Right cardiac atrium (tissue), 5 donors: ENCODE measurements around the gene BPIFA3. TPM values are rescaled to one million over a fixed set of nuclear protein-coding genes. Genes with fewer than 3 reads are reported as not detected.
"Not testable (repeated sequence)": the region's sequence is repeated elsewhere in the genome, so short reads cannot be mapped to it uniquely, and the experiment has no call there.

Experiments
- ATAC-seq, 2 donors: fragments of 200-7000 bp; cut with Tn5 transposase; one replicate each; pipeline versions ENCODE4 v1.8.0 to v1.9.1; 2020; ENCODE audit warnings: moderate library complexity in 2 of 2, mild to moderate bottlenecking in 1 of 2
- DNase-seq, 3 donors: peaks; one replicate each; pipeline ENCODE4 v3.0.0-alpha.2; 2020
- H3K27ac ChIP-seq: one replicate; pipeline ENCODE4 v1.5.1; 2013; ENCODE audit warnings: mild to moderate bottlenecking, low read length, control low read depth, moderate library complexity
- H3K27me3 ChIP-seq: one replicate; pipeline ENCODE4 v1.6.1; 2013; ENCODE audit not compliant: control insufficient read depth, insufficient read depth
- H3K4me1 ChIP-seq: one replicate; pipeline ENCODE4 v1.6.1; 2013; ENCODE audit warnings: low read length; ENCODE audit not compliant: control insufficient read depth, insufficient read depth
- H3K4me3 ChIP-seq: one replicate; pipeline ENCODE4 v1.5.1; 2013; ENCODE audit warnings: low read length, control low read depth
- H3K9me3 ChIP-seq: one replicate; pipeline ENCODE4 v1.6.1; 2013; ENCODE audit warnings: low read length; ENCODE audit not compliant: control insufficient read depth
- WGBS: extraction: QIAGEN DNeasy Blood & Tissue Kit; methylation state at CpG from one replicate; pipeline ENCODE4 v1.1.7; 2013; 5-methylcytosine and 5-hydroxymethylcytosine counted together
- intact Hi-C, 4 donors: fragments of 100-400 bp; cut with DNase I; formaldehyde crosslinking; loops; one replicate each; pipeline versions ENCODE4 v1.11.0 to v1.14.0; 2022 to 2023
- polyA plus RNA-seq: library from polyadenylated mRNA; stranded (reverse); fragments of 200-250 nt; gene quantifications from one replicate; pipeline ENCODE4 v1.2.3, GENCODE V29; 2013
- total RNA-seq, 4 donors: library from RNA; stranded (reverse); fragmentation: NEBNext Ultra II Directional; extraction: Animal tissue kit (Norgen Biotek cat#: 25700); gene quantifications; one replicate each; pipeline ENCODE4 v1.2.1, GENCODE V29; 2021
- donor health status: healthy with polysubstance abuse.
- donor health status: DM: no; HTN: yes; CAD: no.
- donor health status: DM: no; HTN: no; CAD: no.
- donor health status: DM: no; HTN: yes; CAD: no; lungs with severe emphysema.
- donor health status: DM: yes; HTN: yes; CAD: no.

Gene BPIFA3
- total and polyA plus RNA-seq, 5 donors, result not detected

DNA sequence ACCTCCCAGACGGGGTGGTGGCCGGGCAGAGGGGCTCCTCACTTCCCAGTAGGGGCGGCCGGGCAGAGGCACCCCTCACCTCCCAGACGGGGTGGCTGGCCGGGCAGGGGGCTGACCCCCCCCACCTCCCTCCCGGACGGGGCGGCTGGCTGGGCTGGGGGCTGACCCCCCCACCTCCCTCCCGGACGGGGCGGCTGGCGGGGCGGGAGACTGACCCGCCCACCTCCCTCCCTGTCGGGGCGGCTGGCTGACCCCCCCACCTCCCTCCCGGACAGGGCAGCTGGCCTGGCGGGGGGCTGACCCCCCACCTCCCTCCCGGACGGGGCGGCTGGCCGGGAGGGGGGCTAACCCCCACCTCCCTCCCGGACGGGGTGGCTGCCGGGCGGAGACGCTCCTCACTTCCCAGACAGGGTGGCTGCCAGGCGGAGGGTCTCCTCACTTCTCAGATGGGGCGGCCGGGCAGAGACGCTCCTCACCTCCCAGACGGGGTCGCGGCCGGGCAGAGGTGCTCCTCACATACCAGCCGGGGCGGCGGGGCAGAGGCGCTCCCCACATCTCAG is 32.0 kb upstream of the BPIFA3 start:
- H3K4me3 ChIP-seq, ATAC-seq, H3K4me1 ChIP-seq, H3K27me3 ChIP-seq, intact Hi-C loops, H3K9me3 ChIP-seq, H3K27ac ChIP-seq: not testable (repeated sequence)
- 93% methylated on average over 33 of the region's 40 CpGs for whole genome bisulfite sequencing
- peak in 1 of 3 donors; percentile 65 for DNase-seq

- Histone ChIP-seq H3K4me1 (no peaks in the 10 kb centered on the region), H3K4me3 (no peak overlapping the region), H3K9me3 (no peaks in the 10 kb centered on the region), H3K27me3 (no peaks in the 10 kb centered on the region), H3K27ac (no peak overlapping the region)
- ATAC-seq (no peak), DNase-seq (no peak)
- intact Hi-C loops, result no loop called here
- WGBS, result 68% methylated on average over 4 of the region's 4 CpGs
Observed at GRCh38 chr20:33187491-33187890, 29.7 kb upstream of the BPIFA3 start.

DNA sequence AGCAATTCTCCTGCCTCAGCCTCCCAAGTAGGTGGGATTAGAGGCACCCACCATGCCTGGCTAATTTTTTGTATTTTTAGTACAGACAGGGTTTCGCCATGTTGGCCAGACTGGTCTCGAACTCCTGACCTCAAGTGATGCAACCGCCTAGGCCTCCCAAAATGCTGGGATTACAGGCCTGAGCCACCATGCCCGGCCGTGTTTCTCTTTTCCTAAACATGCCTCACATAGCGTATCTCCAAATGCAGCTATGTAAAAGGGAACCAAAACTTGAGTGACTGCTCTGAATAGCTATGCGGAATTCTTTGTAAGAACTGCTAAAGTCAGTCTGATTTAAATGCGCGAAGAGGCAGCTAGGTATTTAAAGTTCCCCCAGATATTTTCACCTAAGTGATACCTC is 28.7 kb upstream of the BPIFA3 start:
- Histone ChIP-seq H3K4me1 (no peaks in the 10 kb centered on the region), H3K27me3 (no peaks in the 10 kb centered on the region), H3K4me3 (no peak overlapping the region), H3K27ac (no peak overlapping the region), H3K9me3 (no peaks in the 10 kb centered on the region)
- intact Hi-C loops, result no loop called here
- WGBS, result 83% methylated on average over 9 of the region's 9 CpGs
- ATAC-seq (no peak), DNase-seq (no peak)

- no peak overlapping the region for H3K4me3 ChIP-seq
- 53% methylated on average over 3 of the region's 3 CpGs for WGBS
- intact Hi-C loops, result no loop called here
- ATAC-seq (no peak), DNase-seq (no peak)
- H3K27me3 ChIP-seq, result no peaks in the 10 kb centered on the region
- H3K27ac ChIP-seq, result no peak overlapping the region
- H3K9me3 ChIP-seq, result no peaks in the 10 kb centered on the region
- H3K4me1 ChIP-seq, result no peaks in the 10 kb centered on the region
Observed at GRCh38 chr20:33191484-33191883, 25.7 kb upstream of the BPIFA3 start.

GRCh38 chr20:33191955-33192354 is 25.2 kb upstream of the BPIFA3 start:
- Histone ChIP-seq H3K4me1 (no peaks in the 10 kb centered on the region), H3K9me3 (no peaks in the 10 kb centered on the region), H3K27me3 (no peaks in the 10 kb centered on the region), H3K4me3 (no peak overlapping the region), H3K27ac (no peak overlapping the region)
- intact Hi-C loops, result no loop called here
- 88% methylated on average over 1 of the region's 1 CpG for WGBS
- no peak for DNase-seq
- no peak for ATAC-seq

GRCh38 chr20:33192912-33193501 is 24.1 kb upstream of the BPIFA3 start:
- Histone ChIP-seq H3K27ac (no peak overlapping the region), H3K4me1 (no peaks in the 10 kb centered on the region), H3K9me3 (no peaks in the 10 kb centered on the region), H3K27me3 (no peaks in the 10 kb centered on the region), H3K4me3 (no peak overlapping the region)
- no peak for DNase-seq
- ATAC-seq, result no peak
- WGBS, result 65% methylated on average over 8 of the region's 8 CpGs
- intact Hi-C loops, result no loop called here

DNA sequence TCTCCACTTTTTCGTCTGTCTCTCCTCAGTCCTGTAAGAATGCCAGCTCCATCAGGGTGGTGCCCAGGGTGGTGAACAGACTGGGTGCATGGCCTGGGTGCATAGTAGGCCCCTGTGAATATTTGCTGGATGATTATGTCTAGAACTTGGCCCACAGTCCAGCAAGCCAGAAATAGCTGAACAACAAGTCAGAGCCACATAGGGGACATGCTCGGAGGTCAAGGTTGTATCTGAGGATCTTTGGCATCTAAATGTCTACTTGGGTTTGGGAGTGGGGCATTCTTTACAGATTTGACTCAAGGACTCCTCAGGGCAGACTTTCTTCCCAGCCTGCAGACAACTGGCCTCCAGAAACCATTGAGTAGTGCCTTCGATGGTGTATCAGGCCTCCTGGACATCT is 18.1 kb upstream of the BPIFA3 start:
- no peak for DNase-seq
- 80% methylated on average over 3 of the region's 3 CpGs for WGBS
- intact Hi-C loops, result no loop called here
- ATAC-seq, result no peak
- no peak overlapping the region for H3K27ac ChIP-seq
- H3K4me1 ChIP-seq, result no peaks in the 10 kb centered on the region
- no peak overlapping the region for H3K4me3 ChIP-seq
- no peaks in the 10 kb centered on the region for H3K9me3 ChIP-seq
- no peaks in the 10 kb centered on the region for H3K27me3 ChIP-seq

DNA sequence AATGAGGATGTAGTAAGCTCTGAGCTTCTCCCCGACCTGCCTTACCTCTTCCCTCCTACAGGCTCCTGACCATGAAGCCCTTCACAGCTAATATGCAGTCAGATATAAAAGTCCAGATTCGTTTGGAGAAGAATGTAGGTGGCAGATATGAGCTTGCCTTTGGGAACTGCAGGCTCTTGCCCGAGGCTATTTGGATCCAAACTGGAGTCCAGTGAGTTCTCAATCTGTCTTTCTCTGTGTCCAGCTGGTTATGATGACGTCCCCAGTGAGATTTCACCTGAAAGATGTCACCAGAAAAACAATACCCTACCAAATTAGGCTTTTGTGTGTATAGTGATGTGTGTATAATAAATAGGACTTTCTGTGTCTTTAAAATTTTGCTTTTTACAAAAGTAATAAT is 14.7 kb upstream of the BPIFA3 start:
- no peaks in the 10 kb centered on the region for H3K4me1 ChIP-seq
- DNase-seq (no peak), ATAC-seq (no peak)
- H3K27ac ChIP-seq, result no peak overlapping the region
- intact Hi-C loops, result no loop called here
- no peak overlapping the region for H3K4me3 ChIP-seq
- WGBS, result 50% methylated on average over 4 of the region's 4 CpGs
- no peaks in the 10 kb centered on the region for H3K27me3 ChIP-seq
- H3K9me3 ChIP-seq, result no peaks in the 10 kb centered on the region

DNA sequence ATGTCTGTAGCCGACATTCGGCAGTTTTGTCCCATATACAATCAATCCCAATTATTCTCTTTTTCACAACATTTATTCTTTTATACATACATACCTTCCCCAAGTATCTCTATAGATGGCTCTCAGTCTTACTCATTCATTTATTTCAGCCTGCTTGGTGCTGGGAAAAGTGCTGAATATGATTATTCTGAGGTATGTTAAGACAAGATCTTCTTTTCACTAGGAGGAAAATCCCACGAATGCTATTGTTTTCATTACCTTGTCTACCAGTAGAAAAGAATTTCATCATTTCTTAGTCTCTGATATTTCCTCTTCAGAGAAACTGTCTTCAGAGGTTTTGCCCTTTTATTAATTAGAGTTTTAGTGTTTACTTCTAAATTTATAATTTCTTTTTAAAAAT is 13.7 kb upstream of the BPIFA3 start:
- intact Hi-C loops, result no loop called here
- Histone ChIP-seq H3K27ac (no peak overlapping the region), H3K27me3 (no peaks in the 10 kb centered on the region), H3K4me3 (no peak overlapping the region), H3K4me1 (no peaks in the 10 kb centered on the region), H3K9me3 (no peaks in the 10 kb centered on the region)
- DNase-seq (no peak), ATAC-seq (no peak)
- 81% methylated on average over 3 of the region's 3 CpGs for WGBS

DNA sequence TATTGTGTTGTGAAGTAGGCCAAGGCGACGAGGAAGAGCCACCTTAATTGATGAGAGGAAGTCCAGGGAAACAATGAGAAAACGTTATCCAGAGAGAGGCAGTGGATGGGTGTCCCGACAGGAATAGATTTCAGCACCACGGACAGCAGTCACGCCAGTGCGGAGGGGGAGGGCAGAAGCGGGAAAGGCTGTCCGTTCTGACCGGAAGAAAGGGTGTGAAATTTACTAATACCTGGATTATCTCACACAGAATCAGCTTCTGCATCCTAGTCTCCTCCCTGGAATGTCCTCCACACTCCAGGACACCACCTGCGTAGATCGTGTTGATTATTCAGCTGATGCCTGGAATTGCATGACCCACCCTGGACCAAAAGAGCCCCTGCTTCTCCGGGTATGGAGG is 7.4 kb upstream of the BPIFA3 start:
- H3K4me3 ChIP-seq, result no peak overlapping the region
- no peaks in the 10 kb centered on the region for H3K9me3 ChIP-seq
- peak; percentile 61 to 67 for ATAC-seq
- intact Hi-C loops, result no loop called here
- H3K27me3 ChIP-seq, result no peaks in the 10 kb centered on the region
- 6% methylated on average over 13 of the region's 13 CpGs for WGBS
- no peaks in the 10 kb centered on the region for H3K4me1 ChIP-seq
- H3K27ac ChIP-seq, result no peak overlapping the region
- DNase-seq, result peak; percentile 70 to 83 (median 79)

DNA sequence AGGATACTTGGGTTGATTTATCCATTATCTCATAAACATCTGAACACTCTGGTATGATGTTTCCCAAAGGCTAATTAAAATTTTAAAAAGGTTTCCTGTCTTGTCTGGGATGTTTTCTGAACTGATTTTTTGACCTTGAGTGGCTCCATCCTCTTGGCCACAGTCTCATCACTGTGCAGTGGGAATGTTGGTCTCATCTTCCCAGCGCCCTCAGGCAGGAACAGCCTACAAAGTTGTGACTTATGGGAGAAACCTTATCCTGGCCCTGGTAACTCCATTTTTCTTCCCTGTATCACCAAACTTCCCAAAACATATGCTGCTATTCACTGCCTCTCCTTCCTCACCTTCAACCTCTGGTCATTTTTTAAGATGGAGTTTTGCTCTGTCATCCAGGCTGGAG is 6.8 kb upstream of the BPIFA3 start:
- intact Hi-C loops, result no loop called here
- Histone ChIP-seq H3K4me3 (no peak overlapping the region), H3K27ac (no peak overlapping the region), H3K9me3 (no peaks in the 10 kb centered on the region), H3K4me1 (no peaks in the 10 kb centered on the region), H3K27me3 (no peaks in the 10 kb centered on the region)
- ATAC-seq, result no peak
- DNase-seq, result no peak
- WGBS, result 67% methylated on average over 1 of the region's 1 CpG
